GM12891 (cell line): ENCODE results near the gene ENTPD8.

Experiments used
- PAX5 ChIP-seq: IDR thresholded peaks from 2 replicates; pipeline ENCODE4 v1.6.1; 2011; ENCODE audit warnings: low read length, moderate library complexity, mild to moderate bottlenecking; ENCODE audit not compliant: insufficient read depth, severe bottlenecking
- POLR2A ChIP-seq: IDR thresholded peaks from 2 replicates; pipeline ENCODE4 v1.6.1; 2011; ENCODE audit warnings: low read depth, low read length, control low read depth
- POLR2AphosphoS5 ChIP-seq: IDR thresholded peaks from 2 replicates; pipeline ENCODE4 v1.6.1; 2011; ENCODE audit warnings: low read depth, low read length, control low read depth
- SPI1 ChIP-seq: IDR thresholded peaks from 2 replicates; pipeline ENCODE4 v1.6.1; 2011; ENCODE audit warnings: low read depth, low read length, control low read depth
- TAF1 ChIP-seq: IDR thresholded peaks from 2 replicates; pipeline ENCODE4 v1.6.1; 2011; ENCODE audit warnings: low read depth, low read length, control low read depth

DNA sequence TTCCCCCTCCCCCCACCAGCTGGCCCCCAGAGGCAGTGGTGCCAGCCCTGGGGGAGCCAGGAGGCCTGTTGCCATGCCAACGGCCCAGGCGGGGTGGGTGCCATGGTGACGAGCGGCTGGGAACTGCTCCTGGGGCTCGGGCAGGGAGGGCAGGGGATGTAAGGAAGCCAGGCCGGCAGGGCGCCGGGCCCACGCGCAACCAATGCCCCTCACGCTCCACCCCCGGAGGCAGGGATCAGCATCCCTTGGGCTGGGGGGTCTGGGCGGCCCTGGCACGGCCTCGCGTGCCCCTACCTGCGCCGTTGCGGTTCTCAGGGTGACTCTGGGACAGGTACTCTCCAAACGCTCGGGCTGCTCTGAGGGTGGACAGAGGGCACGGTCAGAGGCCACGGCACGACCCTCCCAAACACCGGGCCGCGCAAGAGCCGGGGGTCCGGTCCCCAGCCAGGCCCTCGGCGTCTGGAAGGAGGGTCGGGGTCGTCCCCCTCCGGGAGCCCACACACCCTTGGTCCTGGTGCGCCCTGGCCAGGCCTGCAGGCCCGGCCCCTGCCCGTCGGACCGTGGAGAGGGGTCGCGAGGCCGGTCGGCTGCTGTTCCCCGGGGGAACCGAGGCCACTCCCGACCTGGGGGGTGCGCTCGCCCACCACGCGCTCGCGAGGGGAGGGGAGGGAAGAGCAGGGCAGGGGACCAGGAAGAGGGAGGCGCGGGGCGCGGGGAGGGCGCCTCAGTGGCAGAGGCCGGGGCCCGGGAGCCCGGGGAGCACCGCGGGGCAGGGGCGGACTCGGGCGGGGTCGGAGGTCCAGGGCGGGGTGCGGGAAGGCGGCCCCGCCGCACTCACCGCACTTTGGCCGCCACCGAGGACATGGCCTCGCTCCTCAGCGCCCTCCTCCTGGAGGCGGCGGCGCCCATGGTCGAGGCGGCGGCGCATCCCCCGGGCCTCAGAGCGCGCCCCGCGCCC is 17.3 kb upstream of the ENTPD8 start:
- TF ChIP-seq POLR2A (no peak), POLR2AphosphoS5 (no peak), TAF1 (no peak), SPI1 (no peak), PAX5 (no peak)
